H1 (cell line): ENCODE results near the gene YWHAQ. TPM values are rescaled to one million over a fixed set of nuclear protein-coding genes. Genes with fewer than 3 reads are reported as not detected.

Source experiments
- BACH1 ChIP-seq: IDR thresholded peaks from 2 replicates; pipeline ENCODE4 v1.6.1; 2012; ENCODE audit warnings: low read length, improper control_type of control experiment
- BCL11A ChIP-seq, 2 experiments: IDR thresholded peaks; one replicate each; pipeline ENCODE4 v1.6.1; 2011; ENCODE audit warnings: low read depth in 2 of 2, low read length in 2 of 2, mild to moderate bottlenecking in 2 of 2
- CHD2 ChIP-seq: IDR thresholded peaks from 2 replicates; pipeline ENCODE4 v1.6.1; 2012; ENCODE audit warnings: low read length, improper control_type of control experiment
- CTCF ChIP-seq, 3 experiments: IDR thresholded peaks; 1 replicate in 2 of 3; 2 replicates in 1 of 3; pipeline versions ENCODE4 v1.5.1 to v1.6.1; 2011; ENCODE audit warnings: low read length in 3 of 3, mild to moderate bottlenecking in 3 of 3, inconsistent platforms in 2 of 3, low read depth in 1 of 3, moderate library complexity in 1 of 3; ENCODE audit not compliant: insufficient read depth in 1 of 3; ENCODE audit errors: control extremely low read depth in 1 of 3
- E2F6 ChIP-seq: IDR thresholded peaks from 2 replicates; pipeline ENCODE4 v1.6.1; 2012; ENCODE audit warnings: inconsistent platforms
- EGR1 ChIP-seq: IDR thresholded peaks from 2 replicates; pipeline ENCODE4 v1.6.1; 2011; ENCODE audit warnings: low read depth, low read length, borderline replicate concordance
- GABPA ChIP-seq: IDR thresholded peaks from 2 replicates; pipeline ENCODE4 v1.6.1; 2011; ENCODE audit warnings: mild to moderate bottlenecking, low read length, moderate library complexity, borderline replicate concordance; ENCODE audit not compliant: insufficient read depth
- HDAC2 ChIP-seq, 2 experiments: fragments of 300-600 bp in 1 of 2; sonication (generic) in 1 of 2; IDR thresholded peaks; 2 replicates each; pipeline ENCODE4 v1.6.1; 2011 to 2012; ENCODE audit warnings: low read depth in 2 of 2, low read length in 2 of 2, mild to moderate bottlenecking in 2 of 2, moderate library complexity in 2 of 2, borderline replicate concordance in 1 of 2, inconsistent platforms in 1 of 2
- HDAC6 ChIP-seq: IDR thresholded peaks from one replicate; pipeline ENCODE4 v1.7.1; 2012; ENCODE audit warnings: low read depth, mild to moderate bottlenecking, inconsistent platforms, low read length, moderate library complexity
- MAFK ChIP-seq: IDR thresholded peaks from 2 replicates; pipeline ENCODE4 v1.6.1; 2012; ENCODE audit warnings: low read depth, mild to moderate bottlenecking, improper control_type of control experiment, low read length
- MAX ChIP-seq: IDR thresholded peaks from 2 replicates; pipeline ENCODE4 v1.6.1; 2012; ENCODE audit warnings: inconsistent platforms
- NRF1 ChIP-seq: IDR thresholded peaks from 2 replicates; pipeline ENCODE4 v1.6.1; 2011; ENCODE audit warnings: mild to moderate bottlenecking, low read depth, low read length, improper control_type of control experiment
- PHF8 ChIP-seq: fragments of 200-600 bp; sonication (generic); conservative IDR thresholded peaks from 2 replicates; pipeline ENCODE4 v1.7.1; 2012; ENCODE audit warnings: low read depth, mild to moderate bottlenecking, inconsistent platforms, low read length, moderate library complexity
- POLR2A ChIP-seq, 2 experiments: IDR thresholded peaks; 1 replicate in 1 of 2; 2 replicates in 1 of 2; pipeline ENCODE4 v1.6.1; 2011; ENCODE audit warnings: low read depth in 2 of 2, low read length in 2 of 2, mild to moderate bottlenecking in 2 of 2; ENCODE audit errors: control extremely low read depth in 1 of 2
- RAD21 ChIP-seq, 2 experiments: IDR thresholded peaks in 1 of 2; conservative IDR thresholded peaks in 1 of 2; 2 replicates each; pipeline ENCODE4 v1.6.1; 2011; ENCODE audit warnings: low read depth in 2 of 2, low read length in 2 of 2, improper control_type of control experiment in 1 of 2, inconsistent platforms in 1 of 2, mild to moderate bottlenecking in 1 of 2, moderate library complexity in 1 of 2
- RBBP5 ChIP-seq: IDR thresholded peaks from 2 replicates; pipeline ENCODE4 v1.7.1; 2012; ENCODE audit warnings: low read depth, mild to moderate bottlenecking, inconsistent platforms, low read length, moderate library complexity, borderline replicate concordance
- RNF2 ChIP-seq: fragments of 200-900, 300-1000 bp; sonication (generic); IDR thresholded peaks from 2 replicates; pipeline ENCODE4 v1.7.1; 2016; ENCODE audit warnings: borderline replicate concordance, low read depth, mild to moderate bottlenecking, antibody characterized with exemption, low read length; ENCODE audit not compliant: poor library complexity, severe bottlenecking; ENCODE audit errors: missing control alignments
- SAP30 ChIP-seq: fragments of 300-600 bp; sonication (generic); IDR thresholded peaks from 2 replicates; pipeline ENCODE4 v1.7.1; 2012; ENCODE audit warnings: low read length, moderate library complexity, mild to moderate bottlenecking, inconsistent platforms; ENCODE audit not compliant: insufficient read depth, insufficient replicate concordance
- SP1 ChIP-seq: IDR thresholded peaks from 2 replicates; pipeline ENCODE4 v1.6.1; 2011; ENCODE audit warnings: low read depth, low read length
- polyA plus RNA-seq, 7 experiments: library from polyadenylated mRNA; depleted of rRNA in 3 of 7; stranded (reverse) in 5 of 7; unstranded in 2 of 7; fragments of >200 nt in 5 of 7; fragments of 200-250 nt in 2 of 7; gene quantifications; 1 replicate in 5 of 7; 2 replicates in 1 of 7; 4 replicates in 1 of 7; pipeline versions ENCODE4 v1.2.1 to v1.2.3, GENCODE V29; 2011 to 2013; ENCODE audit warnings: missing spikeins in 2 of 7, mixed read lengths in 2 of 7
- total RNA-seq: library from RNA; stranded (reverse); fragmentation: NEBNext Ultra II Directional; extraction: Animal tissue kit (Norgen Biotek cat#: 25700); gene quantifications from 2 replicates; pipeline ENCODE4 v1.2.1, GENCODE V29; 2021

YWHAQ gene
- total and polyA plus RNA-seq, 2 of the 8 experiments (the other 6 are each of a cell fraction or from before 2014, with no cell fraction given): 244 to 480 TPM

- TF ChIP-seq BACH1 (peak; percentile 69), RBBP5 (peak; percentile 83), BCL11A (IDR thresholded peaks at IDR 0.05; ENCODE audit: low read depth in 2 of 2, low read length in 2 of 2) (no peak), NRF1 (no peak), EGR1 (peak; percentile 67; the same call in 1 of the 2 replicates), E2F6 (peak; percentile 91), HDAC2 (IDR thresholded peaks at IDR 0.05; ENCODE audit: borderline replicate concordance in 1 of 2, low read depth in 2 of 2, low read length in 2 of 2) (peak; percentile 81 to 82; a peak in 1 of 4 replicates), MAX (peak; percentile 88), POLR2A (IDR thresholded peaks at IDR 0.05; ENCODE audit: control extremely low read depth in 1 of 2, low read depth in 2 of 2, low read length in 2 of 2) (peak in 1 of 2 experiments; percentile 87; a peak in 2 of 3 replicates), SAP30 (peak; percentile 26), MAFK (no peak), RNF2 (no peak), CTCF (IDR thresholded peaks at IDR 0.05; ENCODE audit: control extremely low read depth in 1 of 3, insufficient read depth in 1 of 3, low read depth in 1 of 3, low read length in 3 of 3) (peak; percentile 33 to 51 (median 40); a peak in 3 of 4 replicates), GABPA (peak; percentile 93), HDAC6 (no peak), RAD21 (IDR thresholded peaks at IDR 0.05 in 1 of 2, conservative IDR thresholded peaks at IDR 0.05 in 1 of 2; ENCODE audit: low read depth in 2 of 2, low read length in 2 of 2) (peak; percentile 4 to 13; a peak in 3 of 4 replicates), CHD2 (no peak), SP1 (no peak), PHF8 (peak; percentile 95)
Measured at GRCh38 chr2:9555297-9556120, 75.3 kb downstream of the YWHAQ start, which contains the start of gene ADAM17 (continued).
